Fibroblast of mammary gland (primary cell): ENCODE data around the gene PRAMEF2.
"Not testable (repeated sequence)": the region's sequence is repeated elsewhere in the genome, so short reads cannot be mapped to it uniquely, and the experiment has no call there.

Source experiments
- DNase-seq: peaks from one replicate; pipeline ENCODE4 v3.0.0-alpha.2; 2010; ENCODE audit warnings: low read depth
- H3K4me3 ChIP-seq: 2 replicates; pipeline ENCODE4 v1.5.1; 2011; ENCODE audit warnings: low read depth, mild to moderate bottlenecking, low read length, moderate library complexity; ENCODE audit not compliant: control insufficient read depth
- CTCF ChIP-seq: conservative IDR thresholded peaks from 2 replicates; pipeline ENCODE4 v1.5.1; 2011; ENCODE audit warnings: low read depth, low read length, inconsistent platforms; ENCODE audit not compliant: control insufficient read depth, insufficient read depth

Gene PRAMEF2

GRCh38 chr1:12856786-12857185, at the start of gene PRAMEF2:
TSS of gene PRAMEF2 (plus strand) at chr1:12857086. CDS start at chr1:12859010, 1,924 bp downstream.
- H3K4me3 ChIP-seq, DNase-seq: not testable (repeated sequence)

GRCh38 chr1:12809933-12810332, 47.0 kb upstream of the PRAMEF2 start:
- DNase-seq: no peak
- H3K4me3 ChIP-seq: no peak overlapping the region
- no peak for TF ChIP-seq CTCF

GRCh38 chr1:12810691-12811408, 46.0 kb upstream of the PRAMEF2 start:
- DNase-seq: peak; percentile 1
- no peak for TF ChIP-seq CTCF
- H3K4me3 ChIP-seq: no peak overlapping the region

- TF ChIP-seq CTCF: no peak
- DNase-seq: no peak
- no peak overlapping the region for H3K4me3 ChIP-seq
Measured at GRCh38 chr1:12811409-12811784, 45.5 kb upstream of the PRAMEF2 start.

GRCh38 chr1:12819061-12819460, 37.8 kb upstream of the PRAMEF2 start:
- DNase-seq, H3K4me3 ChIP-seq: not testable (repeated sequence)

- DNase-seq, H3K4me3 ChIP-seq: not testable (repeated sequence)
Measured at GRCh38 chr1:12831310-12831709, 25.6 kb upstream of the PRAMEF2 start, which contains the start of gene PRAMEF11. TSS of gene PRAMEF11 (minus strand) at chr1:12831410. CDS start at chr1:12828789, 2,621 bp downstream.

GRCh38 chr1:12833251-12833650, 23.6 kb upstream of the PRAMEF2 start:
- not testable (repeated sequence) for H3K4me3 ChIP-seq, DNase-seq

GRCh38 chr1:12848620-12849019, 8.3 kb upstream of the PRAMEF2 start, which contains the start of gene HNRNPCL1:
TSS of gene HNRNPCL1 (minus strand) at chr1:12848720. CDS start at chr1:12848289, 431 bp downstream.
- DNase-seq, H3K4me3 ChIP-seq: not testable (repeated sequence)

GRCh38 chr1:12851779-12852178, 5.1 kb upstream of the PRAMEF2 start:
- DNase-seq: peak; percentile 20
- H3K4me3 ChIP-seq: no peak overlapping the region
- no peak for TF ChIP-seq CTCF

GRCh38 chr1:12863131-12863880, 6.4 kb downstream of the PRAMEF2 start:
- DNase-seq, H3K4me3 ChIP-seq: not testable (repeated sequence)

GRCh38 chr1:12878453-12878852, 21.6 kb downstream of the PRAMEF2 start:
- DNase-seq, H3K4me3 ChIP-seq: not testable (repeated sequence)

- DNase-seq, H3K4me3 ChIP-seq: not testable (repeated sequence)
Measured at GRCh38 chr1:12886101-12886500, 29.2 kb downstream of the PRAMEF2 start, which contains the start of gene PRAMEF4. TSS of gene PRAMEF4 (minus strand) at chr1:12886201. CDS start at chr1:12883394, 2,807 bp downstream.

- H3K4me3 ChIP-seq, DNase-seq: not testable (repeated sequence)
Measured at GRCh38 chr1:12898170-12898569, 41.3 kb downstream of the PRAMEF2 start, which contains the start of gene PRAMEF10. TSS of gene PRAMEF10 (minus strand) at chr1:12898270. CDS start at chr1:12895847, 2,423 bp downstream.
